Activated T-cell treated with anti-CD3 and anti-CD28 coated beads, Interleukin-2, amount 50 U/mL, for 48 hours (primary cell): Measurements from ENCODE around the gene CCDC91.
"Not testable (repeated sequence)": the region's sequence is repeated elsewhere in the genome, so short reads cannot be mapped to it uniquely, and the experiment has no call there.

Source experiments
- DNase-seq, 2 experiments: peaks; one replicate each; pipeline ENCODE4 v3.0.0-alpha.2; 2020

CCDC91 gene

GRCh38 chr12:28383368-28383767, 193.1 kb downstream of the CCDC91 start:
- DNase-seq: no peak

GRCh38 chr12:28388879-28389278, 198.6 kb downstream of the CCDC91 start:
- no peak for DNase-seq

- DNase-seq: no peak
Measured at GRCh38 chr12:28390206-28390605, 199.9 kb downstream of the CCDC91 start.

GRCh38 chr12:28390761-28391385, 200.6 kb downstream of the CCDC91 start:
- no peak for DNase-seq

- DNase-seq: no peak
Measured at GRCh38 chr12:28409892-28410291, 219.6 kb downstream of the CCDC91 start.

- no peak for DNase-seq
Measured at GRCh38 chr12:28413460-28414109, 223.3 kb downstream of the CCDC91 start.

- DNase-seq: no peak
Measured at GRCh38 chr12:28415755-28416154, 225.5 kb downstream of the CCDC91 start.

- DNase-seq: no peak
Measured at GRCh38 chr12:28421374-28421773, 231.1 kb downstream of the CCDC91 start.

- no peak for DNase-seq
Measured at GRCh38 chr12:28424965-28425364, 234.7 kb downstream of the CCDC91 start.

- DNase-seq: no peak
Measured at GRCh38 chr12:28425526-28425925, 235.3 kb downstream of the CCDC91 start.

- no peak for DNase-seq
Measured at GRCh38 chr12:28427046-28427445, 236.8 kb downstream of the CCDC91 start.

GRCh38 chr12:28440081-28440608, 249.9 kb downstream of the CCDC91 start:
- DNase-seq: no peak

GRCh38 chr12:28442101-28442500, 251.8 kb downstream of the CCDC91 start:
- DNase-seq: no peak

GRCh38 chr12:28443337-28443736, 253.1 kb downstream of the CCDC91 start:
- DNase-seq: no peak

- DNase-seq: no peak
Measured at GRCh38 chr12:28446031-28446430, 255.8 kb downstream of the CCDC91 start.

- no peak for DNase-seq
Measured at GRCh38 chr12:28453686-28454085, 263.4 kb downstream of the CCDC91 start.

- DNase-seq: no peak
Measured at GRCh38 chr12:28456934-28457710, 266.9 kb downstream of the CCDC91 start.

- DNase-seq: no peak
Measured at GRCh38 chr12:28457785-28458184, 267.5 kb downstream of the CCDC91 start.

- no peak for DNase-seq
Measured at GRCh38 chr12:28459481-28459880, 269.2 kb downstream of the CCDC91 start.

- no peak for DNase-seq
Measured at GRCh38 chr12:28460420-28461130, 270.3 kb downstream of the CCDC91 start.

GRCh38 chr12:28463396-28463795, 273.1 kb downstream of the CCDC91 start:
- no peak for DNase-seq

GRCh38 chr12:28471762-28472161, 281.5 kb downstream of the CCDC91 start:
- DNase-seq: not testable (repeated sequence)

- DNase-seq: not testable (repeated sequence)
Measured at GRCh38 chr12:28476206-28476605, 285.9 kb downstream of the CCDC91 start.
